ENCODE results near the gene DIAPH3.

DNA sequence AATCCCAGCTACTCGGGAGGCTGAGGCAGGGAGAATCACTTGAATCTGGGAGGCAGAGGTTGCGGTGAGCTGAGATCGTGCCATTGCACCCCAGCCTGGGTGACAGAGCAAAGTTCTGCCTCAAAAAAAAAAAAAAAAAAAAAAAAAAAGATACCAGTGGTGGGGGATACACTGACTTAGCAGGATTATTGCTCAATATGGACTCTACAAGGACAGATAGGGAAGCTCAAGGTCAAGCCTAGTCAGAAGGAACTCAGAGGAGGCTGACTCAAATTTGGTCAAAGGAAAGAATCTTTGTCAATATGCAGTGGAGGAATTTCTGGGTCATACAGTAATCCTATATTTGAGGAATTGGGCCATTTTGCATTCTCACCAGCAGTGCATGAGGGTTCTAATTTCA is 6.7 kb upstream of the DIAPH3 start:
- TF ChIP-seq, protein P1, sequence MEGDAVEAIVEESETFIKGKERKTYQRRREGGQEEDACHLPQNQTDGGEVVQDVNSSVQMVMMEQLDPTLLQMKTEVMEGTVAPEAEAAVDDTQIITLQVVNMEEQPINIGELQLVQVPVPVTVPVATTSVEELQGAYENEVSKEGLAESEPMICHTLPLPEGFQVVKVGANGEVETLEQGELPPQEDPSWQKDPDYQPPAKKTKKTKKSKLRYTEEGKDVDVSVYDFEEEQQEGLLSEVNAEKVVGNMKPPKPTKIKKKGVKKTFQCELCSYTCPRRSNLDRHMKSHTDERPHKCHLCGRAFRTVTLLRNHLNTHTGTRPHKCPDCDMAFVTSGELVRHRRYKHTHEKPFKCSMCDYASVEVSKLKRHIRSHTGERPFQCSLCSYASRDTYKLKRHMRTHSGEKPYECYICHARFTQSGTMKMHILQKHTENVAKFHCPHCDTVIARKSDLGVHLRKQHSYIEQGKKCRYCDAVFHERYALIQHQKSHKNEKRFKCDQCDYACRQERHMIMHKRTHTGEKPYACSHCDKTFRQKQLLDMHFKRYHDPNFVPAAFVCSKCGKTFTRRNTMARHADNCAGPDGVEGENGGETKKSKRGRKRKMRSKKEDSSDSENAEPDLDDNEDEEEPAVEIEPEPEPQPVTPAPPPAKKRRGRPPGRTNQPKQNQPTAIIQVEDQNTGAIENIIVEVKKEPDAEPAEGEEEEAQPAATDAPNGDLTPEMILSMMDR (IDR thresholded peaks at IDR 0.05) = no peak
- no peak for TF ChIP-seq POLR2A (IDR thresholded peaks at IDR 0.05)
